Central memory CD8-positive, alpha-beta T cell (primary cell): ENCODE data around the gene KCNAB3.

Experiments used
- ATAC-seq: fragments of 150-1000 bp; cut with Tn5 transposase; replicated peaks from 2 replicates; pipeline ENCODE4 v1.10.0; 2022; ENCODE audit warnings: mild to moderate bottlenecking, moderate FRiP score, moderate number of reproducible peaks; ENCODE audit not compliant: poor library complexity, severe bottlenecking; ENCODE audit errors: extremely low read depth
- DNase-seq, 2 donors: peaks; one replicate each; pipeline ENCODE4 v3.0.0; 2021; ENCODE audit warnings: low spot score in 2 of 2
- H3K27ac Mint-ChIP-seq: one replicate; pipeline ENCODE4 v1.8.0; 2022; ENCODE audit warnings: low read depth, mild to moderate bottlenecking, moderate library complexity, mixed read lengths
- H3K27me3 Mint-ChIP-seq: one replicate; pipeline ENCODE4 v1.8.0; 2022; ENCODE audit warnings: mixed read lengths
- H3K36me3 Mint-ChIP-seq: one replicate; pipeline ENCODE4 v1.8.0; 2022; ENCODE audit warnings: mild to moderate bottlenecking, moderate library complexity, mixed read lengths; ENCODE audit not compliant: insufficient read depth
- H3K4me1 Mint-ChIP-seq: one replicate; pipeline ENCODE4 v1.8.0; 2022; ENCODE audit warnings: mixed read lengths
- H3K4me3 Mint-ChIP-seq: one replicate; pipeline ENCODE4 v1.8.0; 2022; ENCODE audit warnings: mild to moderate bottlenecking, moderate library complexity, mixed read lengths
- H3K9me3 Mint-ChIP-seq: one replicate; pipeline ENCODE4 v1.8.0; 2022; ENCODE audit warnings: mixed read lengths

KCNAB3 gene

GRCh38 chr17:7875804-7876370, 53.8 kb downstream of the KCNAB3 start:
- Mint-ChIP-seq H3K27me3 (no peaks in the 10 kb centered on the region), H3K36me3 (no peaks in the 10 kb centered on the region), H3K4me1 (peaks cover 13% of the 10 kb centered on the region), H3K4me3 (no peak overlapping the region), H3K9me3 (no peaks in the 10 kb centered on the region), H3K27ac (no peak overlapping the region)
- ATAC-seq (no peak), DNase-seq (no peak)

- H3K36me3 Mint-ChIP-seq, result peaks cover 2% of the 10 kb centered on the region
- no peaks in the 10 kb centered on the region for H3K9me3 Mint-ChIP-seq
- DNase-seq (no peak), ATAC-seq (no peak)
- H3K27me3 Mint-ChIP-seq, result no peaks in the 10 kb centered on the region
- no peak overlapping the region for H3K27ac Mint-ChIP-seq
- H3K4me1 Mint-ChIP-seq, result peaks cover 23% of the 10 kb centered on the region
- no peak overlapping the region for H3K4me3 Mint-ChIP-seq
These were observed 56.6 kb downstream of the KCNAB3 start for GRCh38 chr17:7873051-7873450.
